ENCODE results near the gene TAS2R38.

The TAS2R38 gene

GRCh38 chr7:141949451-141949850 lies 24.1 kb downstream of the TAS2R38 start:
- POLR2A ChIA-PET: no interaction called here
- CTCF ChIA-PET: no interaction called here
- no peak for TF ChIP-seq CTCF (IDR thresholded peaks at IDR 0.05; ENCODE audit: insufficient read depth, low read length, missing control alignments)
- DNase-seq (ENCODE audit: low read depth, low spot score): no peak
- no peak overlapping the region for H3K4me3 ChIP-seq (ENCODE audit: low read depth, low read length)

GRCh38 chr7:141949021-141949420 lies 24.6 kb downstream of the TAS2R38 start:
- no peak overlapping the region for H3K4me3 ChIP-seq (ENCODE audit: low read depth, low read length)
- CTCF ChIA-PET: no interaction called here
- DNase-seq (ENCODE audit: low read depth, low spot score): no peak
- TF ChIP-seq CTCF (IDR thresholded peaks at IDR 0.05; ENCODE audit: insufficient read depth, low read length, missing control alignments): no peak
- POLR2A ChIA-PET: no interaction called here

GRCh38 chr7:141946796-141947195 lies 26.8 kb downstream of the TAS2R38 start, which contains the start of gene CLEC5A:
Gene CLEC5A, minus strand, starts transcription at chr7:141946974. Its CDS starts 682 bp downstream, at chr7:141946292.
- ChIA-PET CTCF (no interaction called here), POLR2A (no interaction called here)
- H3K4me3 ChIP-seq (ENCODE audit: low read depth, low read length): no peak within 1 kb of the TSS
- no peak for TF ChIP-seq CTCF (IDR thresholded peaks at IDR 0.05; ENCODE audit: insufficient read depth, low read length, missing control alignments)
- DNase-seq (ENCODE audit: low read depth, low spot score): no peak

DNA sequence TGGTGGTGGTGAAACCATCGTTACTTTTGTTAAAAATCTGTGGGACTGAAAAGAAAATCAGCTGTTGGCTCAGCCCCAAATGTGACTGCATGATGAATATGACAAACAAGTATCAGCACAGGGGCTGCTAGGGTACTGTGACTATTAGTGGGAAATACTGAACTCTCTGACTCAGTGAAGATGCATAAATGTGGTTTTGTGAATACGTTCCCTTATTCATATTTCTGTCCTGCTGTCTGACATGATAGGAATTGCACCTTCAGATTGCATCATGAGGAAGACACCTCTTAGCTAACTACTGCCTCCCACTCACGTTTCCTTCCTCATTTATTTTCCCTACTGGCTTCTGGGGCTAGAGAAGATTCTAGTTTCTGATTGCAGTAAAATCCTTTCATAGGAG lies 28.2 kb downstream of the TAS2R38 start:
- POLR2A ChIA-PET: no interaction called here
- DNase-seq (ENCODE audit: low read depth, low spot score): no peak
- no peak overlapping the region for H3K4me3 ChIP-seq (ENCODE audit: low read depth, low read length)
- no peak for TF ChIP-seq CTCF (IDR thresholded peaks at IDR 0.05; ENCODE audit: insufficient read depth, low read length, missing control alignments)
- CTCF ChIA-PET: no interaction called here

- TF ChIP-seq CTCF (IDR thresholded peaks at IDR 0.05; ENCODE audit: insufficient read depth, low read length, missing control alignments): no peak
- DNase-seq (ENCODE audit: low read depth, low spot score): no peak
- POLR2A ChIA-PET: no interaction called here
- no peak overlapping the region for H3K4me3 ChIP-seq (ENCODE audit: low read depth, low read length)
- CTCF ChIA-PET: no interaction called here
These were observed 28.8 kb downstream of the TAS2R38 start for GRCh38 chr7:141944811-141945210.

GRCh38 chr7:141943846-141944245 lies 29.7 kb downstream of the TAS2R38 start:
- ChIA-PET CTCF (no interaction called here), POLR2A (no interaction called here)
- no peak for TF ChIP-seq CTCF (IDR thresholded peaks at IDR 0.05; ENCODE audit: insufficient read depth, low read length, missing control alignments)
- no peak overlapping the region for H3K4me3 ChIP-seq (ENCODE audit: low read depth, low read length)
- no peak for DNase-seq (ENCODE audit: low read depth, low spot score)

Data from AG04449 (cell line).